OCI-LY3 (cell line): Measurements from ENCODE around the gene RND3.

ENCODE experiments used
- EZH2phosphoT487 ChIP-seq: fragments of 200-600 bp; shearing (Covaris generic); IDR thresholded peaks from 2 replicates; pipeline ENCODE4 v1.6.1; 2018; ENCODE audit warnings: antibody characterized with exemption, mixed run types, low read depth
- TF ChIP-seq, protein P1 (sequence below): fragments of 200-600, 300-600 bp; sonication (generic); IDR thresholded peaks from 2 replicates; pipeline ENCODE4 v1.5.1; 2014; ENCODE audit warnings: antibody characterized with exemption, low read length, low read depth

DNA sequence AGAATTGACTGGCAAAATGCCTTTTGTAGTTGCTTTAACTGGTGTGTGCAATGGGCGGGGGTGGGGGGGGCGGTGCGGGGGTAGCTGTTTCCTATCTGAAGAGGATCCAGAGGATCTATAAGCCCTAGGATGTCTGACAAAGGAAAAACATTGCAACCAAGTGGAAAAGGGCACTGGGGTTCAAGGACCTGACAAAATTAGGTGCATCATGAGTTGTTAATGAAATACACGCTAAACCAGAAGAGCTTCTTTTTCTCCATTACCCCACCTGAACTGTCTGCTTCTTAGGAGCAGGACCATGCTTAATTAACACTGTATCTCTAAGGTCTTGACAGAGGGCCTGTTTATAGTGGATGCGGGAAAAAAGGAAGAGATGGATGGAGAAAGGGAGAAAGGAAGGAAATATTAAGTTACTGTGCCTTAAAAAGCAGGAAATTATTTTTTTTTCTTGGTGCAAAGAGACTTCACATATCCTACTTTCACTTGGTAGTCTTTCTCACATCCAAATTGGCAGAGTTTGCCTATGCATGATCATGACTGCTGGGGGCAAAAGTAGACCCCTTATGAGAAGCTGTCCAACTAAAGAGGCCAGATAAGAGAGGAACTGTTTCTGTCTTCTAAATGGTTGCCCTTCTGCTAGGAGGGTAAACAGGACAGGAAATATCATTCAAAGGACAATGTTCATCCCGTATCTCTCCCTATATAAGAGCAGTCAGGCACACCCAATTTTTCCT, 4.6 kb downstream of the RND3 start:
- TF ChIP-seq, protein P1, sequence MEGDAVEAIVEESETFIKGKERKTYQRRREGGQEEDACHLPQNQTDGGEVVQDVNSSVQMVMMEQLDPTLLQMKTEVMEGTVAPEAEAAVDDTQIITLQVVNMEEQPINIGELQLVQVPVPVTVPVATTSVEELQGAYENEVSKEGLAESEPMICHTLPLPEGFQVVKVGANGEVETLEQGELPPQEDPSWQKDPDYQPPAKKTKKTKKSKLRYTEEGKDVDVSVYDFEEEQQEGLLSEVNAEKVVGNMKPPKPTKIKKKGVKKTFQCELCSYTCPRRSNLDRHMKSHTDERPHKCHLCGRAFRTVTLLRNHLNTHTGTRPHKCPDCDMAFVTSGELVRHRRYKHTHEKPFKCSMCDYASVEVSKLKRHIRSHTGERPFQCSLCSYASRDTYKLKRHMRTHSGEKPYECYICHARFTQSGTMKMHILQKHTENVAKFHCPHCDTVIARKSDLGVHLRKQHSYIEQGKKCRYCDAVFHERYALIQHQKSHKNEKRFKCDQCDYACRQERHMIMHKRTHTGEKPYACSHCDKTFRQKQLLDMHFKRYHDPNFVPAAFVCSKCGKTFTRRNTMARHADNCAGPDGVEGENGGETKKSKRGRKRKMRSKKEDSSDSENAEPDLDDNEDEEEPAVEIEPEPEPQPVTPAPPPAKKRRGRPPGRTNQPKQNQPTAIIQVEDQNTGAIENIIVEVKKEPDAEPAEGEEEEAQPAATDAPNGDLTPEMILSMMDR, result no peak
- no peak for TF ChIP-seq EZH2phosphoT487
